ENCODE results near the gene PACSIN2.

PACSIN2 gene

DNA sequence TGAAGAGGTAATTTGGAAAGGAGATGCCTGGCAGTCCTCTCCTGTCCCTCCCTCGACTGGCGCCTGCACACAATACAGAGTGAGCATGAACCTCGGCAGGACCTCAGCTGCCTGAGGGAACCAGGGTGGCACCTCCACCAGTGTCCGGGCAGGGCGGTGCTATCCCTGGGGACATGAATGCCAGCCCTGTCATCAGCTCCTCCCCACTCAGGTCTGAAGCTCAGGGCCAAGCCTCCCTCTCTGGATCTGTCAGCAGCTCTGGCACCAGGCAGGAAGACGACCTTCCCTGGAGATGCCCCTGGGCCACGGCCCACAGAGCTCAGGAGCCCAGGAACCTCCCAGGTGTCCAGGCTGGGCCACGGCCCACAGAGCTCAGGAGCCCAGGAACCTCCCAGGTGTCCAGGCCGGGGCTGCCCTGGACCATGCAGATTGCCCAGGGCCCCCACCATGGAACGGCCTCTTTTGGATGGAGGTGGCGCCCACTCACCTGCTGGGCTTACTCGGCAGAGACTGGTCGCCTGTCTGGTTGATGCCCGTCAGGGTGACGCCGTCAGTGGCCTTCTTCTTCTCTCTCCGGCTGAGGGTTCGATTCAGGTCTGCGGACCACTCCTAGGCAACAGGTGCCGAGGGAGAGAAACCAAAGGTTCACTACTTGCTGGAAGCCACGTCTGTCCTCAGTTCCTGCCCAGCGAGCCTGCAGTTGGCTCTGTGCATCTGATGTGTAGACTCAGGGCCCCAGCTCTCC, 136.2 kb downstream of the PACSIN2 start:
- DNase-seq, result no peak

DNA sequence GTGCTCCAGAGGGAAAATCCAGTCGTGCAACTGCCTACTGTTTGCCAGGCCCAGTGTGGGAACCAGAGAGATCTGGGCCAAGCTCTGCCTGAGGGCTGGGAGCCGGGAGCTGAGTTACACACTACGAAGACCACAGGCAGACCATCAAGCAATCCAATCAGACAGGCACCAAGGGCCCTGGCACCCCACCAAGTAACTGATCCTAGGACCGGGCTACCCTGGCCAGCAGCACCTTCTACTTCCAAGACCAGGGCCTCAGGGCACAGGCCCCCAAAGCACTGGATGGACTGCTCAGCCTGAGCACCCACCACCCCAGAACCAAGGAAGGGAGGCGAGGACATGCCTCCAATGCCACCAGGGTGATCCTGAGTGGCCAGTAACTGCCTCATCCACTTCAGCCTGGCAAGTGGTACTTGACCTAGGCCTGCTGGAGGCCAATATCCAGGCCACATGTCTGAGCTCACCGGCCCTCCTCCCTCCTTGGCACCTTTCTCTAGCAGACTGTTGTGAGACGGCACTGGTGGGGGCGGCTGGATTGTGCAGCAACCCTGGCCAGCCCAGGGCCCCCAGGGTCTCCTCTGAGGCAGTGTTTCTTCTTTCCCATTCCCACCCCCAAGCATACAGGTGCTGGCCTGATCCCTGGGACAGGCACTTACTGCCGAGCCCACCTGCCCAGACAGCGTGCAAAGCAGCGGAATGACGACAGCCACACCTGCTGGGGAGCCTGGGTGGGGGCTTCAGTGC, 137.2 kb downstream of the PACSIN2 start:
- DNase-seq, result no peak

DNA sequence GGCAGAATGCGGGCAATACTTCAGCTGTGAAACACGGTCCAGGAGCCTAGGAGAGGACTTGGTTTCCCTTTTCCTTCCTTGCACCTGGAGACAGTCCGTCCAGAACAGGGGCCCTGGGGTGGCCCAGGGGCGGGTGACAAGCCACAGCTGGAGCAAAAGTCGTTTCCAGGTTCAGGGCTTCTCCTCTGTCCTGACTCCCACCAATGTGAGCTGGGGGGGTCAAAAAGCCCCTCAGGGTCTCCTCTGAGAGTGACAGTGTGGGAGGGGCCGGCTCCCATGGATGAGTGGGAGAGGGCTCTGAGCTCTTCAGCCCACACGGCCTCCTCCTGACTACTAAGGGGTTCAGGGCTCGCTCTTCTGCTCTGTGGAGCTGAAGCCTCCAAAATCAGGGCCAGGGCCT, 137.8 kb downstream of the PACSIN2 start:
- no peak for DNase-seq

DNA sequence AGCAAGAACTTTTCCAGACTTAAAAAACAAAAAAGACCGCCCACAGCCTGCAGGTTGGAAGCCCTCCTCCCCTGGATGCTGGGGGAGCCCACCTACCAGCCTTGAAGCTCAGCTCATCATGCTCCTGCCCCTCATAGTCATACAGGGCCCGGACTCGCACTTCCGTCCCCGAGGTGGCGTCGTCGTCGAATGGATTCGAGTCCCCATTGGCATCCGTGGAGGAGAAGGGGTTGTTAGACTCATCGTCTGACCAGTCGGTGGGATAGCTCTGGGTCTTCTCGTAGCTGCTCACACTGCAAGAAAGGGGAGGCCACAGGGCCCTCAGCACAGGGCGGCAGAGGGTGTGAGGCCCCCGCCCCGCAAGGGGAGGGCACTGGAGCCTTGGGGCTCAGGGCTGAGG, 138.9 kb downstream of the PACSIN2 start:
- DNase-seq, result no peak

DNA sequence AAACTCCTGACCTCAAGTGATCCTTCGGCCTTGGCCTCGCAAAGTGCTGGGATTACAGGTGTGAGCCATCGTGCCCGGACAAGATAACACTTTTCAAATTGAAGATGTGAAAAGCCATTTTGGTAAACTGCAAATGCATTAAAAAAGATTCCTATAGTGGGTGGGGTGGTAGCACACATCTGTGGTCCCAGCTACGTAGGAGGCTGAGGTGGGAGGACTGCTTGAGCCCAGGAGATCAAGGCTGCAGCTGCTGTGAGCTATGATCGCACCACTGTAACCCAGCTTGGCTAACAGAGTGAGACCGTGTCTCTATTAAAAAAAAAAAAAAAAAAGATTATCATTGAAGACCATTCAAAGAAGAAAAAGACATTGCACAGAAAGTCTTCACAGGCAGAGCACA, 140.9 kb downstream of the PACSIN2 start:
- DNase-seq, result no peak

DNA sequence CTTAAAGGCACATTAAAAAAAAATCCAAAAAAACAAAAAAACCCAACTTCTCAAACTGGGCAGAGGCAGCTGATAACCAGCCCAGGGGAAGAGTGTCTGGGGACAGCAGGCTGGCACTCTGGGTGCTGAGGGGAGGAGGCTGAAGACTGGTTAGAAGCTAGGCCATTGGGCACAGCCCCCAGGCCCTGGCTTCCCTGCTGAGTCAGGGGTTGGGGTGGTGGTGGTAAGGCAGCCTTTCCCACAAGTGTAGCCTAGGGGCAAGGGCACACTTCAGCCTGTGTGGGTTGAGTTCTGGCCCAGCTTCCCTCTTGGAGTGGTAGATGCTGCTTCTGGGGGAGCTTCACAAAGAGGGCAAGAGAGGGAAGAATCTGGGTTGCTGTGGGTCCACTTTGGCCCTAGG, 141.6 kb downstream of the PACSIN2 start:
- no peak for DNase-seq

DNA sequence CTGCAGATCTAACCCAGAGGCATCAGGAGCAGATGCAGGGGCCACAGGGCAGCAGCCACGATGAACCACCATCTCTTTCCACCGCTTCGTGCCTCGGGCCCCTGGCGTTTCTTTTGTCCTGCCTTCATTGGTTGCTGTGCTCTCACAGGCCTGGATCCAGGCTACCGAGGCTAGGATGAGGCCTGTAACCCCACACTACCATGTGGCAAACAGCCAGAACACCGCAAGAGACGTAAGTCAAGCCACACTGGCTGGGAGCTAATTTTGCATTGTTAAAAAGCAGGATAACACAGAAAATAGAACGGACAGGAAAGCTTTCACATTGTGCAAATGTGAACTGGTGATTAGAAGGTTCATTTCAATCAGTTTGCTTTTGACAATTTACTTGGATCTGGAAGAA, 142.1 kb downstream of the PACSIN2 start:
- DNase-seq, result no peak

DNA sequence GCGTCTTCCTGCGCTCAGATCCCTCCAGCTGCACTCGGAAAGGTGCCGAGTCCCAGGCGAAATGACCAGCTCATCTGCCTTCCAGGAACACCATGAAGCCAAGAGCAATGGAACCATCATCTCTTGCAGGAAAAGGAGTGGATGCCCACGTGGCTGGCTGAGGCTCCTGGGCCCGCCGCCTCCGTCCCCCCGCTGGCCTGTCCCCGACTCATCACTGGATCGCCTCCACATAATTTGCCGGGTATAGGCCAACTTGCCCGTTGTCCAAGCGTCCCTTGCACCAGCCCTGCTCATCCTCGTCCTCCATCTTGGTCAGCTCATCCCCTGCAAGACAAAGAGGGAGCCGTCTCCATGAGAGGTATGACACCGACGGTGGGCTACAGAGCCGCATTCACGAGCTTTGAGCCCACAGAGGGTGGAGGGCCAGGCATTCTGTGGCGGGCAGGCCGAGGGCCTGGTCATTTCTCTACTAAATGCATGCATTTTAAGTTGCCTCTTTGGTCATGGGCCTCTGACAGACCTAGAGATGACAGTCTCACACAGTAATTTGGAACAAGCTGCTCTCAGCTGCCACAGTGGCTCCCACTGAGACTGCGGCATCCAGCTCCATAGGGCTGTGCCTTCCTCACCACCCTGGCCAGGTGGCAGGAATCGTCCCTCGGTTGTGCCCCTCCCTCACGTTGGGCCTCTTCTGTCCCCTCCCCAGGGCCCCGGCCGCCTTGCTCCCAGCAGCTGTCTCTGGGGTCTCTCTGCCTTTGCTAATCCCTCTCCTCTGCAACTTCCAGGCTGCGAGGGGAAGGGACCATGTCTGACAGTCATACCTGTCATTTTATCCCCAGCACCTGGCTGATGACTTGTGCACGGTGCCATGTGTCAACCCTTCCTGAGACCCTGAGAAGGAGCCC, 143.6 kb downstream of the PACSIN2 start:
- DNase-seq, result no peak

DNA sequence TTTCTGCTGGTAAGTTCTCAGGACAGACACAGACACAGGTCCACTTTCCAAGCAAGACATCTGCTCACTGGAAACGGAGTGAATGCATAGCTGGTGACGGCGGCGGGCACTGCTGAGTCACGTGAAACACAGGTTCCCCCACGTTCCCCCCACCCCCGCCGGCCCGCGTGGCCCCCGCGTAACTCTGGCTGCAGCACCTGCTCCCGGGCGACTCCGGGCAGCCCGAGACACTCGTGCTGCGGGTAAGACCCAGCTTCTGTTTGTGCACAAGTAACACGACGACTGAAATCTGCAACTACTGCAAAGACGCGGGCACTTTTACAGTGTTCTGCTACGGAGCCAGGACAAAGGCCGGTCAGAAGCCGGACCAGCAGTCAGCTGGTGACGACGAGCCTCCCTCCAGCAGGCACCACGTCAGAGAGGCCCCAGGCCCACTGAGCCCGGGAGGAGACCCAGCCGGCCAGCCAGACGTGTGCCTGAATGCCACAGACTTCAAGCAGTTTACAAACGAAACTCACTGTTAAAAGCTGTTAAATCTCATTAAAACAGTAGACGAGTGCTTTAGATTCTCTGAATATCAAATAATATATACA, 145.0 kb downstream of the PACSIN2 start:
- no peak for DNase-seq

DNA sequence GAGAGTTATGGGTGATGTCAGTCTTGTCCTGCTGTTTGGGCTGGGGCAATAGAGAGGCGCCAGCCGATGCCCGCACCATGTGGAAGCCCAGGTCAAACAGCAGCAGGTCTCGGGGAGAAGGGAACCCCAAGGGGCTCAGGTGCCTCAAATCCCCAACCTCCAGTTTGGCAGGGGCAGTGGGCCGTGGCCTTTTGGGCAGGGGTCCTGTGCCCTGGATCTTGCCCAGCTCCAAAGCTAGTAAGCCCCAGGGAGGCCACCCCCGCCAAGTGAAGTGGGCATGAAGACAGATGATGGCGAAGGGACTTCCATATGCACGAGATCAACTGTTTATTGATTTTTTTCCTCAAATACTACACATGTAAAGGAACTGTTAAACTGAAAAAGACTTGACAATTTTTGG, 145.5 kb downstream of the PACSIN2 start:
- no peak for DNase-seq

DNA sequence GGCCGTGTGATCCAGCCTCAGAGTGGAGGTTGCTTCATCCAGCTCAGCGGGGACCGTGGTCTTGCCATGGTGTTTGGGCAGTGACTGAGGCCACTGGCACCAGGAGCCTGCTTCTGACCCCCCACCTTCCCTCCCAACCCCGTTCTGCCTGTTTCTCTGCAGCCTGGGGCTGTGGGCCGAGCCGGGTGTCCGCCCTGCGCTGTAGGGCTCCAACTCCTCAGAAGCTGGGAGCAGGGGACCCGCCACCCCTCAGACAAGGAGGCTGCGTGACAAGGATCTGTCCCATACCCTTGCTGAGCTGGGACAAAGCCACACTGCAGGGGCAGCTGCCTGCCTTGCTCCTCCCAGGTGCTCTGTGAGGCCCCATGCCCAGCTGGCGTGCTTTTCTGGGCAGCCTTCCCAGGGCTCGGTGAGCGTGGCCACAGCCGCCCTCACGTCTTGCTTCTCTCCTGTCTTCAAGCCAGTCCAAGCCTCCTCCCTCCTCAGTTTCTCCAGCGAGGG, 146.1 kb downstream of the PACSIN2 start:
- DNase-seq, result no peak

DNA sequence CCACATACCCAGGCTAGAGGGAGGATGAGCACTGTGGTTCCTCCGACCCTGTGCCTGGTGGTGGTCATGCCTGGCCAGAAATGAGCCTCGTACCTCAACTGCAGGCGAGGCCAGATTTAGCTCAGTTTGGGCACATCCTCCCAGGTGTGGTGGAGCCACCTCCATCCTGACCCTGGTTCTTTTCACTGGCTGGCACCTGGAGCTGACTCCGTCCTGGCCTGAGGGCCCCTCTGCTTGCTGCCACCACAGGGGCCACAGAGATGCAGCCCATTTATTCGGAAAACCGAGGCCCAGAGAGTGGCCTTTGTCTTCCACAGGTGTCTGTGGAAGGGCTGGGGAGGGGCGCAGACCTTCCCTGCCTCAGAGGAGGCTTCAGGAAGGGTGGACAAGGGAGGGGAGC, 148.8 kb downstream of the PACSIN2 start:
- DNase-seq, result no peak

DNA sequence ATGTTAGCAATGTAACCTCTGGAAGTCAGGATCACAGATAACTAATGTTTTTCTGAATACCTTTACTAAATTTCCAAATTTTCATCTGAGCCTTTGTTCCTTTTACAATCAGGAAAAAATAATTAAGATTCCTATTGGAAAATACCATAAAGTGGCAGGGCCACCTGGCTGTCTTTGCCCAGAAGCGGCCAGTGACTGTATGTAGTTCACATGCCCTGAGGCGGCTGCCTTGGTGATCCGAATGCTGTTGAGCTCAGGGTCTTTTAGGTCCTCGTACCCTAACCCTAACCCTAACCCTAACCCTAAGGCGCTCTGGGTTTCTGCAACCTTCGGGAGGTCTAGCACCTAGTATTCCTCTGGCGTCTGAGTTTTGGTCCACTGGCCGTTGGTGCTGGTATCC, 149.4 kb downstream of the PACSIN2 start:
- DNase-seq, result no peak

DNA sequence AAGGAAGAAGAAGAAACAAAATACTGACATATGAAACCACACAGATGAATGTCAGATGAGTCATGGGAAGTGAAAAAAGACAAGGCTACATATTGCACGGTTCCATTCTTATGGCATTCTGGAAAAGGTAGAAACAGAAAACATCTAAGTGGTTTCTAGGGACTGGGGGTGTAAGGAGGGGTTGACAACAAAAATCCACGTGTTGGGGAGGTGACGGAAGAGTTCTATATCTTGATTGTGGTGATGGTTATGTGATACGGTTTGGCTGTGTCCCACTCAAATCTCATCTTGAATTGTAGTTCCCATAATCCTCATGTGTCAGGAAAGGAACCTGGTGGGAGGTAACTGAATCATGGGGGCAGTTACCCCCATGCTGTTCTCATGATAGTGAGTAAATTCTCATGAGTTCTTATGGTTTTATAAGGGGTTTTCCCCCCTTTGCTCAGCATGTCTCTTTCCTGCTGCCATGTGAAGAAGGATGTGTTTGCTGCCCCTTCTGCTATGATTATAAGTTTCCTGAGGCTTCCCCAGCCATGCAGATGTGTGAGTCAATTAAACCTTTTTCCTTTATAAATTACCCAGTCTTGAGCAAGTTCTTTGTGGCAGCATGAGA, 151.5 kb downstream of the PACSIN2 start:
- DNase-seq, result peak; percentile 17

DNA sequence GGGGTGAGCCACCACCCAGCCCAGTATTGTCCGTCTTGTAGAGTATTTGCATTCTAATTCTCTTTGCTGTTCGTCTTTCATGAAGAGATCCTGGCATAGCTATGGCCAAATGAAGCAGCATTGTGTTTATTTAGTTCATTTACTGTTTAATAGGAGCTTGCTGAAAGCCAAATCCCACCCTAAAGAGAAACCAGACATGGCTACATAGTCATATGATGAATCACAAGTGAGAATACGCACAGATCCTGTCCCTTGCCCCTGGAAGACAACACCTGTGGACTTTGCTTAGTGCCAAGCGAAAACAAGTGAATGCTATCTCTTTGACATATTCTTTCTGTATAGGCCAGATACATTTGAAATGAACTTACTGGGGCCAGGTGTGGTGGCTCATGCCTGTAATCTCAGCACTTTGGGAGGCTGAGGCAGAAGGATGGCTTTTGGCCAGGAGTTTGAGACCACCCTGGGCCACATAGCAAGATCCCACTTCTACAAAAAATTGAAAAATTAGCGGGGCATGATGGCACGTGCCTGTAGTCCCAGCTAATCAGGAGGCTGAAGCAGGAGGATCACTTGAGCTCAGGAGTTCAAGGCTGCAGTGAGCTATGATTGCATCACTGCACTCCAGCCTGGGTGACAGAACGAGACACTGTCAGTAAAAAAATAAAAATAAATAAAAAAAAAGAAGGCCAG, 152.8 kb downstream of the PACSIN2 start:
- no peak for DNase-seq

DNA sequence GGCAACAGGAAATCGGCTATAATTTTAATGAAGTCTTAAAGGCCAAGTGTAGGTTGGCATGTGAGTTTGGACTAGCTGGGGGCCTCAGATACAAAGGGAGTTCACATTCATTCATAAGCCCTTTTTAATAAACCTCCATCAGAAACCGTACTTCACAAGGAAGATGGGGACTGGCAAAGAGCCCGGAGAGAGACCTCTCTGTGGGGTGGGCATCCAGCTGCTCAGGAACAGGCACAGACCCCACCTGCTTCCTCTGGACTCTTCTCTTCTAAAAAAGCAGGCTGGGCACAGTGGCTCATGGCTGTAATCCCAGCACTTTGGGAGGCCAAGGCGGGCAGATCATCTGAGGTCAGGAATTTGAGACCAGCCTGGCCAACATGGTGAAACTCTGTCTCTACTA, 154.0 kb downstream of the PACSIN2 start:
- DNase-seq, result no peak

DNA sequence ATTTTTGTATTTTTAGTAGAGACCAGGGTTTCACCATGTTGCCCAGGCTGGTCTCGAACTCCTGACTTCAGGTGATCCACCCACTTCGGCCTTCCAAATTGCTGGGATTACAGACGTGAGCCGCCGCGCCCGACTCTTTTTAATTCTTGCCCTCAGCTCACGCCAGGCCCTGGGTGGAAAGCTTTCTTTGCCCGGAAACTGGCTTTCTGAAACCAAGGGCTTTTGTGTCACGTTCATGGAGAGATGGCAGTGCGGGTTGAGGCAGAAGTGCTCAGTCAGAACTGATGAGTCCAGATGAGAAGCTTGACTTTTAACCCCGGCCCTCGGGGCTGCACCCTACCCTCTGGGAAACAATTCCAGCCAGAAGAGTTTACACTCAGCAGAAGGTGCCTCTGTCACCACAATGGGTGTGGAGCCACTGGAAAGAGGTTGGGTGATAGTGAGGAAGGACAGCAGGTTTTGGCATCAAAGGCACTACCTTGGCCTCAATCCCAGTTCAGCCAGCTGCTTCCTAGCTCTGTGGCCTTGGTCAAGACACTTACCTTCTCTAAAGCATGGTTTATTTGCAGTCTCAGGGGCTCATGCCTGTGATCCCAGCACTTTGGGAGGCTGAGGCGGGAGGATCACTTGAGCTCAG, 157.0 kb downstream of the PACSIN2 start:
- peak; percentile 8 for DNase-seq

DNA sequence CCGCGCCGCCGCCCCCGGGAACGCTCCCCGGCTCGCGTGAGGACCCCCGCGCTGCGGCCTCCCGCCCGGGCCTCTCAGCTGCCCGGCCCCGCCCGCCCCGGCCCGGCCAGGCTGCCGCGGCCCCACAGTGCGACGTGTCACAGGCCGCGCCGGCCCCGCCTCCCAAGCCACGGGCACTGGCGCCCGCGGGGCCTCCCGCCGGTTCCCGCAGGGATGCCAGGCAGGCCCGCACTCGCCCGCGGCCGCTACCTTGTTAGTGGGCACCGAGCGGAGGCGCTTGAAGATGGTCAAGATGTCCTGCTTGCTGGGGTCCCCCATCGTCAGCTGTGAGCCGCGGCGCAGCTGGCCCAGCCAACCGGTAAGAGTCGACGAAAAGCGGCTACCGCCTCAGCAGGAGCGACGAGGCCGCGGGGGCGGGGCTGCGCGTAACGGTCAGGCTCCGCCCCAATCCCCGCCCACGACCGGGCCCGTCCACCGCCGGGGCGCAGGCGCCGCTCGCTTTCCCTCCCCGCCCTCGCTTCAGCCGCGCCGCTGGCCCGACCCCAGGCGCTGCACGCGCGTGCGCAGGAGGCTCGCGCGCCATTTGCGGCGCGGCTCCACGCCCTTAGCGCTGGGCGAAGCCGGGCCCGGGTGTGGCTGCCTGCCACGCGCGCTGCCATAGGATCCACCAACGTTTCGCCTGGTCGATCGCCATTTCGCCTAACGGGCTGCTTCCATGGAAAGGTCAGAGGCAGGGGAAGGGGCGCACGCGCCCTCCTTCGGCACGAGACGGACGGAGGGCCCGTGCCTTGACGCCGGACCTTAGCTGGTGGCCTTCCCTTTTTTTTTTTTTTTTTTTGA, 157.9 kb downstream of the PACSIN2 start, which contains the start of gene ARFGAP3:
Gene ARFGAP3, minus strand, starts transcription at position 409 of the 840 bp plus-strand sequence. Its CDS starts 91 bp downstream, at position 318.
- peak; percentile 96 for DNase-seq

DNA sequence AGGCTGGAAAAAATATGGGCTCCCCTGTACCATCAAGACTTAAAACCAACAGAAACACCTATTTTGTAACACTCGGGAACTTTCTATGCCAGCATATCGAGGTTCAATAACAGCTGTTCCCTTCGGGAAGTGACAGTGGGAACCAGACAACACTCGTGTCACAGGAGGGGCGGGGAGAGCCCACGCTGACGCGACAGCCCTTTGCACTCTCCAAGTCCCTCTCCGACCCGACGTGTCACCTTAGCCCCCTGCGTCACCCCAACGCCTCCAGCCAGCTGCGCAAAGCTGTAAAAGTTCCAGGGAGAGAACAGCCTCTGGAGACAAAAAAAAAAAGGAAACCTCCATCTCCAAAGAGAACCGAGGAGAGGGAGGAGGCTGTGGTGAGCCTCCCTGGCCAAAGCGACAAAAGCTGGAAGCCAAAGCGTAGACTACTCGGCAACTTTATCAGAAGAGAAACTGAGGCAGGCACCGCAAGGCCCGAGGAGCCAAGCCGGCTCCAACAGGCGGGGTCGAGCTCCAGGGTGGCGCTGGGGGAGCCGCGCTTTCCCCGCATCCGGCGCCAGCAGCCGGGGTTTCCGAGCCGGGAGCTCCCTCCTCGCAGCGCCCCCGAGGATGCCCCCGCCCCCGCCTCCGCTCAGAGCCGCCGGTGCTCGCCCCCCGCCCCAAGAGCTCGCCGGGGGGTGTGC, 158.6 kb downstream of the PACSIN2 start:
- peak; percentile 71 for DNase-seq

DNA sequence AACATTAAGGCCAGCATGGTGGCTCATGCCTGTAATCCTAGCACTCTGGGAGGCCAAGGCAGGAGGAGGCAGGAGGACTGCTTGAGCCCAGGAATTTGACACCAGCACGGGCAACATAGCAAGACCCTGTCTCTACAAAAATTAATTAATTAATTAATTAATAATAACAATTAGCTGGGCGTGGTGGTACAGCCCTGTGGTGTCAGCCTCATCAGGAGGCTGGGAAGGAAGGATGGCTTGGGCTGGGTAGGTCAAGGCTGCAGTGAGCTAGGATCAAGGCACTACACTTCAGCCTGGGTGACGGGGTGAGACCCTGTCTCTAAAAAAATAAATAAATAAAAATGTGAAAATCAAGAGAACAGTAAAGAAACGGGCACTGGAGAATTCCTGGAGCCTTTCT, 159.2 kb downstream of the PACSIN2 start:
- DNase-seq, result no peak

Measured in CD4-positive, alpha-beta T cell treated with Interleukin-17A for 4 hours (primary cell).